ENCODE results near the gene AVPR2. TPM values are rescaled to one million over a fixed set of nuclear protein-coding genes. Genes with fewer than 3 reads are reported as not detected.

Gene AVPR2
- polyA plus RNA-seq, 1 donor from 2014 or later: not detected

- Histone ChIP-seq H3K36me3 (ENCODE audit: insufficient read depth, low read length) (no peaks in the 10 kb centered on the region), H3F3A (ENCODE audit: insufficient read depth, low read length, poor library complexity, severe bottlenecking) (no peaks in the 10 kb centered on the region), H3K9me2 (ENCODE audit: insufficient read depth, low read length) (no peaks in the 10 kb centered on the region), H3K27me3 (ENCODE audit: insufficient read depth, low read depth, low read length) (no peaks in the 10 kb centered on the region), H3K4me2 (ENCODE audit: low read length) (no peak overlapping the region), H3K27ac (ENCODE audit: low read length) (no peak overlapping the region), H4K20me1 (ENCODE audit: insufficient read depth) (no peaks in the 10 kb centered on the region), H3K79me2 (replicated peaks; ENCODE audit: insufficient read depth, low read length) (no peaks in the 10 kb centered on the region), H3K4me3 (ENCODE audit: low read length) (no peak overlapping the region), H2AFZ (ENCODE audit: low read depth, low read length) (no peak overlapping the region), H3K9me3 (ENCODE audit: low read length) (no peaks in the 10 kb centered on the region), H3K9ac (ENCODE audit: low read length) (no peak overlapping the region)
- TF ChIP-seq EZH2 (IDR thresholded peaks at IDR 0.05; ENCODE audit: borderline replicate concordance, insufficient read depth, low read length, poor library complexity, severe bottlenecking) (no peak), POLR2AphosphoS5 (IDR thresholded peaks at IDR 0.05) (no peak), TAF1 (IDR thresholded peaks at IDR 0.05; ENCODE audit: low read depth) (no peak), REST (IDR thresholded peaks at IDR 0.05; ENCODE audit: borderline replicate concordance) (no peak), EP300 (conservative IDR thresholded peaks at IDR 0.05; ENCODE audit: poor library complexity, severe bottlenecking) (no peak), SMC3 (conservative IDR thresholded peaks at IDR 0.05; ENCODE audit: poor library complexity) (no peak), RAD21 (conservative IDR thresholded peaks at IDR 0.05) (no peak), MXI1 (conservative IDR thresholded peaks at IDR 0.05; ENCODE audit: poor library complexity, severe bottlenecking) (no peak), CTCF (IDR thresholded peaks at IDR 0.05; ENCODE audit: poor library complexity, severe bottlenecking) (no peak)
Observed at GRCh38 chrX:153920546-153920945, 16.1 kb downstream of the AVPR2 start.

- Histone ChIP-seq H3F3A (ENCODE audit: insufficient read depth, low read length, poor library complexity, severe bottlenecking) (no peaks in the 10 kb centered on the region), H3K36me3 (ENCODE audit: insufficient read depth, low read length) (no peaks in the 10 kb centered on the region), H2AFZ (ENCODE audit: low read depth, low read length) (no peak overlapping the region), H3K9ac (ENCODE audit: low read length) (no peak overlapping the region), H4K20me1 (ENCODE audit: insufficient read depth) (no peaks in the 10 kb centered on the region), H3K9me2 (ENCODE audit: insufficient read depth, low read length) (no peaks in the 10 kb centered on the region), H3K79me2 (replicated peaks; ENCODE audit: insufficient read depth, low read length) (no peaks in the 10 kb centered on the region), H3K4me3 (ENCODE audit: low read length) (no peak overlapping the region), H3K27ac (ENCODE audit: low read length) (no peak overlapping the region), H3K9me3 (ENCODE audit: low read length) (no peaks in the 10 kb centered on the region), H3K27me3 (ENCODE audit: insufficient read depth, low read depth, low read length) (no peaks in the 10 kb centered on the region), H3K4me2 (ENCODE audit: low read length) (no peak overlapping the region)
- TF ChIP-seq TAF1 (IDR thresholded peaks at IDR 0.05; ENCODE audit: low read depth) (no peak), SMC3 (conservative IDR thresholded peaks at IDR 0.05; ENCODE audit: poor library complexity) (no peak), MXI1 (conservative IDR thresholded peaks at IDR 0.05; ENCODE audit: poor library complexity, severe bottlenecking) (no peak), CTCF (IDR thresholded peaks at IDR 0.05; ENCODE audit: poor library complexity, severe bottlenecking) (no peak), EP300 (conservative IDR thresholded peaks at IDR 0.05; ENCODE audit: poor library complexity, severe bottlenecking) (no peak), RAD21 (conservative IDR thresholded peaks at IDR 0.05) (no peak), REST (IDR thresholded peaks at IDR 0.05; ENCODE audit: borderline replicate concordance) (no peak), EZH2 (IDR thresholded peaks at IDR 0.05; ENCODE audit: borderline replicate concordance, insufficient read depth, low read length, poor library complexity, severe bottlenecking) (no peak), POLR2AphosphoS5 (IDR thresholded peaks at IDR 0.05) (no peak)
Observed at GRCh38 chrX:153921070-153921469, 16.6 kb downstream of the AVPR2 start.

All from neural cell (in vitro differentiated cells).